NCI-H82 treated with DMSO at 0.1 percent for 48 hours (cell line): Measurements from ENCODE around the gene MNX1.

ENCODE experiments used
- DNase-seq: peaks from one replicate; lab custom pipeline; 2025; ENCODE audit not compliant: unreplicated experiment; lab: John Stamatoyannopoulos, UW

Gene MNX1

GRCh38 chr7:157016352-157017041 lies 6.0 kb upstream of the MNX1 start:
- DNase-seq = no peak

DNA sequence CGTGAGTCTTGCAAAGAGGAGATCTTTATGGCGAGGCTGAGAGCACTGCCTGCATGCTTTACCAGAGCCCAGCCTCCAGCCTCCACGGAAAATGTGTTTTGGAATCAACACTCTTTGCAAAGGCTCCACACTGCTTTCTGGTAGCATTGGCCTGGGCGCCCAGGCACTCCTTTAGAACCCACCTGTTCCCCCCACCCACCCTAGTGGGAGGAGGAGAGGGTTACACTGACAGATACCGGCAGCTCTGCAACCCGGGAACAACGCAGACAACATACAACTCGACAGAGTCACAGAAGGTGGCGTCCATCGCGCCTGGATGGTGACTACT lies 5.5 kb upstream of the MNX1 start:
- DNase-seq = no peak

DNA sequence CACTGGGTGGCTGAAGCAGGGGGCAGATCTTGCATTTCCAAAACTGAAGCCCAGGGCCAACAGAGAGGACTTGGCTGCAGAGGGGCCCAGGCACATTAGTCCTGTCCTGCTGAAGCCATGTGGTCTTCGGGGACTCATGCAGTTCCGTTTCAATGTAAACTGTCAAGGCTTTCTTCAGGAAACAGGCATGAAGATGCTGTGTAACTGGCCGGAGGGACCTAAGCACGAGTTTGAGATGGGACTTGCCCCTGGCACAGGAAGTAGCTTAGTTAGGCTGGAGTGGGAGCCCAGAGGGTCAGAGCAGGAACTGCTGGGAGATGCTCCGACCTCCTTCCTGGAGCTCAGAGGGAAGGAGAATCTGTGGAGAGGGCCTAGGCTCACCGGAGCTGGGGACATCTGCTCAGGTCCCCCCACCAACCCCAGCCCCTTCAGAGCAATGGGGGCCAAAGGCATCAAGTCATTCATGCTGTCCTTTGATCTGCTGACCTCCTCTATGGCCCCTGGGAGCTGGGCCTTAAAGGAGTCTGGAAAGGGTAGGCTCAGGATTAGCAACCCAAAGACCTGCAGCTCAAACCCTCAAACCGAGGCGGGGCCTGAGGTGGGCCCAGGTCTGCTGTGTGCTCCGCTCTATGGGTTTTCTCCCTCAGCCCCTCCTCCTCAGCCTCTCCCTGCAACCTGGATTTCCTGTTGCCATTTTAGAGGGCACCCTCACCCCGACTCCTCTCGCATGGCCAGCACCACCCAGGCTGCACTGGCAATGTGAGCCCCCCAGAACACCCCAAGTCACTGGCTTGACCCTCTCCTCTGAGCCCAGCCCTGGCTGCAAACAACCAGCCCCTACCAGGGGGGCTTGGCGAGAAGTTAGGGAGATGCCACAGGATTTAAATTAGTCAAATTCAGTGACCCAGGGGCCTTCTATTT lies 4.4 kb upstream of the MNX1 start:
- DNase-seq = no peak

DNA sequence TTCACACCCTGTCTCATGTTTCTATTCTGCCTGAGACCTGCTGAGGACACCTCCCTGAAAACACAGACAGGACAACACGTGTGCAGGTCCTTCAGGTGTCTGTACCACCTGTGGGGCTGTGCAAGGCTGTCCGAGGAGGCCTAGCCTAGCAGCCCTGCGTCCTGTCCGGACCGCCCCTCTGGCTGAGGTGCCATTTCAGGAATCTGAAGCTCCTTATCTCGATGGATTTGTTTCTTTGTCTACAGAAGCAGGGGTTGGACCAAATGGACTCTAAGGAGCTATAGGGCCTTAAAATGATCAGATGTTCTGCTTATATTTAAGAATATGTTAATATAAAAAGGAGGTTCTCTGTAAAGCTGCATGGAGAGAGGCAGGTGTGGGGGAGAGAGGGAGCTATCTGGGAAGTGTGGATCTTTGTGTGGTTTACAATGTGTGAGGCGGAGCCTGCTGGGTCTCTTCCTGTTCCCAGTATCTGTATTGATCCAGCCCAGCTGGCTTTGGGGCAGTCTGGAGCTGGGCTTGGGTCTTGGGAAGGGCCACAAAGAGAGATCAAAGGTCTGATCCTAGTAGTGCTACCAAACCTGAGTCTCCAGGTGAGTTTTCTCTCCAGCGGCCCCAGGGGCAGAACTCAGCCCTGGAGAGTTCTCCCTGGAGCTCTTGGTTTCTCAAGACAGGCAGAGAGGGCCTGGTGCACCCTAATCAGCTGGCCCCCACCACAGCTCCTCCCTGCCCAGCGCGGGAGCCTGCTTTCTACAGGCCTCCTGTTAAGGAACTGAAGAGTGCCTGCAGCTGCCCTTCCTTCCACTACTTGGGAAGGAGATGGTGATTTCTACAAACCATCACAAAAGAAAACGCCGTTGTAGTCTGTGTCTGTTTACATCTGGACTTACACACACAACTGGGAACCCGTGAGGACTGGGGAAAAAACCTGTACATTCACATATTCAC lies 3.4 kb upstream of the MNX1 start:
- no peak for DNase-seq

- DNase-seq = no peak
Observed at GRCh38 chr7:157013101-157013500, 2.6 kb upstream of the MNX1 start.

DNA sequence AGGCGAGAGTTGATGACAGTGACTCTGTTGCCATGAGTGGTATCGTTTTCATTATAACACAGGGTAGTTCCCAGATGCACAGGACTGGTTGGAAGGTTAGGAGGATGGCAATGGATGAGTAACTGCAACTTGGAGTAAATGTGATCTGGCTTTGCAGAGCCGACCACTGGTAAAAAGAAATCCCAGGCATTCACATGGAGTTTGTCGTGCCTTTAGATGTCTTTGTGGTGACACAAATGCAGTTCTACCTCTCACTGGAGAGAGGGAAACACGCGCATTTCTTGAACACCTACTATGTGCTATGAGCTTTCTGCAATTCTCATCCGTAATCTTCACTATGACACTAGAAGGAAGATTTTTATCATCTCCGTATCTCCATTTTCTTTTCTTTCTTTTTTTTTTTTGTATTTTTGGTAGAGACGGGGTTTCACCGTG lies 1.7 kb upstream of the MNX1 start:
- DNase-seq = no peak

- DNase-seq = no peak
Observed at GRCh38 chr7:157011333-157012112, 1.1 kb upstream of the MNX1 start.

DNA sequence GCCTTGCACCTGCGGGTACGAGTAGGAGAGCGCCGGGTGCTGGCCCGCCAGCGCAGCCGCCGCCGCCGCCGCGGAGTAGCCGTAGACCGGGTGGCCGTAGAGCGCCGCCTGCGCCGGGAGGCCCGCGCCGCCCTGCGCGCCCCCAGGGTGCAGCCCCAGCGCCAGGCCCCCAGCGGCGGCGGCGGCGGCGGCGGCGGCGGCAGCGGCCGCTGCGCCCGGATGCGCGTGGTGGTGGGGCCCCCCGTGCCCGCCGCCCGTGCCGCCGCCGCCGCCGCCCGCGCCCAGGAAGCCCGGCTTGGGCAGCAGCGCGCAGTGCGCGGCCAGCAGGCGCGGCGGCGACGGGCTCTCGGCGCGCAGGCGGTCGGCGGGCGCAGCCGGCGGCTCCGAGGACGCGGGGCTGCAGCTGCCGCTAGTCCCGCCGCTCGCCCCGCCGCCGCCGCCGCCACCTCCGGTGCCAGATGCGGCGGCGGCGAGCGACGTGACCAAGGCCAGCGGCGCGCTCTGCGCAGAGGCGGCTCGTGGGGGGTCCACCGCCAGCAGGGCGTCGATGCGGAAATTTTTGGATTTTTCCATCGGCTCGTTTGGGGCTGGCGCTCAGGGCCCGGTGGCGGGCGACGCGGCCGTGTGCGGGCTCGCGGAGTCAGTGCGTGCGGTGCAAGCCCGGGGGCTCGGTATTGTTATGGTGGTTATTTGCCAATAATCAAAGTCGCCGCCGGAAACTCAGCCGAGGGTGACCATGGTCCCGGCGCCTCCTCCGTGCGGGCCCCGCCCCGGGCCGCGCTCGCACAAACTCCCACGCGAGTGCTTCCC lies 480 bp downstream of the MNX1 start:
- no peak for DNase-seq

GRCh38 chr7:157009170-157009777 lies 1.2 kb downstream of the MNX1 start:
- DNase-seq = no peak

DNA sequence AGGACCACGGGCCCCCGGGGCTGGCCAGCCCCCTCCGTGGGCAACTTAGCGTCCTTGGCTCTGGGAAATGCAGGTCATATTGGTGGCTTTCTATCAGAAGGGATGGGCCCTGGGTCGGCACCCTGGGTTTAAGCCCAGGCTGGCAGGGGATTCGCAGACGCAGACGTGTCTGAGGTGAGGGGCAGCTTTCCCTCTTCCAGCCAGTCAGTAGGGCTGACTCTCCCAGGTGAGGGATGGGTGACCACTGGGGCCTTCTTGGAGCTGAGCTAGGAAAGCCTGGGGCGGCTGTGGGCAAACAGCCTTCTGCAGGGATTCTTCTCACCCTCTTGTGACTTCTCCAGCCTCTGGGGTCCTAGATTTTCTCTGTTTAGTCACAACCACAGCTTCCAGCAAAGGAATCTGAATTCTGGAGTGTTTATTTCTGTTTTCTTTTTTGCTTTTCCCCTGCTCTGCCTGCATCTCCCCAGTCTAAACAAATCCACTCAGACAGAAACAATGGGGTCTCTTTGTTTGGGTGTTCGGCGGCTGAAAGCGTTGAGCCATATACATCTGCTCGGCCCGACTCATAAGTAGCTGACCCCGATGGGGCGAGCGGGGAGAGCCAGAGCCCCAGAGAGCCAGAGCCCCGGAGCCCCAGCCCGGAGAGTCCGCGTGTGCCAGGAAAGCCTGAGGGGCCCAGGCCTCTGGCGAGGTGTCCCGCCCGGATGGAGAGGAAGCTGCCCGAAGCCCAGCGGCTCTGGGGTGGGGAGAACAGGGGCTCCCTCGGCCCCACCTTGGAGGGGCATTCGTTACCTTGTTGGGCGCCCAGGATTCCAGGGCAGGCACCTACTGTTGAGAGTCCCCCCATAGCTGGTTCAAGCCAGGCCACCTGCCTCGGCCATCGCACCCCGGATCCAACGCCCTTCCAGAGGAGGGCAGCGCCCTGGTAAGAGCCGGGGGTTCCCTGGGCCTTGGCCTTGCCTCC lies 2.0 kb downstream of the MNX1 start:
- DNase-seq = no peak

DNA sequence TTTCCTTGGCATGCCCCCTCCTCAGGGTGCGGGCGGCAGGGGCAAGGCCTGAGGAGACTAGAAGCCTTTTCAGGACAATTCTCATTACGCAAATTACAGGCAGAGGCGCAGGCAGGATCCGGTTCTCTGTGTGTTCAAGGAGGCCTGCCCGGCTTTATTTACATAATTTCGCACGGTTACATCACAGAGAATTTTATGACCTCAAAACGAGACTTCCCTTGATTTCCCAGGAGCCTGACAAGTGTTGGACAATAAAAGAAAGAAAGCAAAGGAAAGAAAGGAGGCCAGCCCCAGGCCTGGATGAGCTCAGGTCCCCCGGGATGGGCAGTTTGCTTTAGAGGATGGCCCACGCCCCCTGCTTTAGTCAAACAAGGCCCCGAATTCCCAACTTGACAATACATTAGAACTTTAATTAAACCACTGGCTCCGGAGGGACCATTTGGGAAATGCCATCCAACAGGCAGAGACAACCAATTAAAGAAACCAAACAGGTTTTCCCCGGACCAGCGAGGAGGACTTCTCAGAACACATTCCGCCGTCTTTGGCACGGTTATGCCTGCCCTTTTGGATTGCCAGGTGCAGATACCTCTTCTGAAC lies 2.9 kb downstream of the MNX1 start:
- no peak for DNase-seq

GRCh38 chr7:157006829-157007469 lies 3.5 kb downstream of the MNX1 start:
- no peak for DNase-seq

GRCh38 chr7:157006205-157006747 lies 4.2 kb downstream of the MNX1 start:
- no peak for DNase-seq

DNA sequence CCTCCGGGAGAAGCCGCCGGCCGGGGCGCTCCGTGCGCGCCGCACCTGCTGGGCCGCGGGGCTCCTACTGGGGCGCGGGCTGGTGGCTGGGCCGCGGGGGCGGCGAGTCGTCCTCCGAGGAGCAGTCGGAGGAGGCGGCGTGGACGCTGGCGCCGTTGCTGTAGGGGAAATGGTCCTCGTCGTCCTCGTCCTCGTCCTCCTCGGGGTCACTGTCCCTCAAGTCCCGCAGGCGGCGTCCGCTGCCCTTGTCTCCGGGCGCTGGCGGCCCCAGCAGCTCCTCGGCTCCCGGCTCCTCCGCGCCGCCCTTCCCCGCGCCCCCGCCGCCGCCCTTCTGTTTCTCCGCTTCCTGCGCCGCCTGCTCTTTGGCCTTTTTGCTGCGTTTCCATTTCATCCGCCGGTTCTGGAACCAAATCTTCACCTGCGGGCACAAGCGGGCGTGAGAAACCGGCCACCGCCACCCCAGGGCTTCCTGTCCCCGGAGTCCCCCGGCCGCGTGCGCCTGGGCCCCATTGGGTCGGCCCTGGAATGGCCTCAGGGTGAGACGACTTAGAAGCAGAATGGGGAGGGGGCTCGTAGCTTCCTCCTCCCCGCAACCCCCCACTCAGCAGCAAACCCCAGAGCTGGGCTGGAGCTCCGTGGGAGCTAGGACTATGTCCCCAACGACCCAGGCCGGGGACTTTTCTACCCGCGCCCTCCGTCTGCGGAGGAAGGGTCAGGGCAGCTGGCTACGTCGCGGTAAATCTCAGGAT lies 4.8 kb downstream of the MNX1 start:
- no peak for DNase-seq

GRCh38 chr7:157004521-157005455 lies 5.7 kb downstream of the MNX1 start:
- no peak for DNase-seq
